Immature natural killer cell (primary cell): ENCODE data around the gene RBMS1. TPM values are rescaled to one million over a fixed set of nuclear protein-coding genes. Genes with fewer than 3 reads are reported as not detected.
A peak's percentile ranks its signal among the peaks of the same experiment; 100 is the strongest.

ENCODE experiments used
- DNase-seq, 3 donors: peaks; one replicate each; pipeline ENCODE4 v3.0.0; 2022; ENCODE audit warnings: mixed read lengths in 1 of 3
- H3K27ac Mint-ChIP-seq, 6 donors: one replicate each; pipeline ENCODE4 v1.8.0; 2020; ENCODE audit warnings: mixed read lengths in 6 of 6, mild to moderate bottlenecking in 5 of 6, inconsistent platforms in 4 of 6, moderate library complexity in 3 of 6
- H3K27me3 Mint-ChIP-seq, 3 donors: one replicate each; pipeline ENCODE4 v1.8.0; 2020 to 2021; ENCODE audit warnings: low read depth in 3 of 3, mild to moderate bottlenecking in 3 of 3, mixed read lengths in 3 of 3, moderate library complexity in 3 of 3, inconsistent platforms in 1 of 3
- H3K36me3 Mint-ChIP-seq, 3 donors: one replicate each; pipeline ENCODE4 v1.8.0; 2020; ENCODE audit warnings: mixed read lengths in 3 of 3, inconsistent platforms in 2 of 3, mild to moderate bottlenecking in 2 of 3
- H3K4me1 Mint-ChIP-seq, 2 donors: one replicate each; pipeline ENCODE4 v1.8.0; 2020; ENCODE audit warnings: inconsistent platforms in 2 of 2, mild to moderate bottlenecking in 2 of 2, mixed read lengths in 2 of 2, moderate library complexity in 1 of 2
- H3K4me3 Mint-ChIP-seq, 5 donors: one replicate each; pipeline ENCODE4 v1.8.0; 2020; ENCODE audit warnings: mild to moderate bottlenecking in 5 of 5, mixed read lengths in 5 of 5, inconsistent platforms in 3 of 5, moderate library complexity in 3 of 5
- H3K9me3 Mint-ChIP-seq, 6 donors: one replicate each; pipeline ENCODE4 v1.8.0; 2020; ENCODE audit warnings: mild to moderate bottlenecking in 6 of 6, mixed read lengths in 6 of 6, inconsistent platforms in 4 of 6, moderate library complexity in 3 of 6
- polyA plus RNA-seq, 3 donors: library from polyadenylated mRNA; unstranded; fragments of 300-500 nt; fragmentation: Illumina TruSeq; gene quantifications; one replicate each; pipeline ENCODE4 v1.2.3, GENCODE V29; 2021

The RBMS1 gene
- polyA plus RNA-seq, 3 donors from 2014 or later, result 80.0 to 172 (median 81.9) TPM

DNA sequence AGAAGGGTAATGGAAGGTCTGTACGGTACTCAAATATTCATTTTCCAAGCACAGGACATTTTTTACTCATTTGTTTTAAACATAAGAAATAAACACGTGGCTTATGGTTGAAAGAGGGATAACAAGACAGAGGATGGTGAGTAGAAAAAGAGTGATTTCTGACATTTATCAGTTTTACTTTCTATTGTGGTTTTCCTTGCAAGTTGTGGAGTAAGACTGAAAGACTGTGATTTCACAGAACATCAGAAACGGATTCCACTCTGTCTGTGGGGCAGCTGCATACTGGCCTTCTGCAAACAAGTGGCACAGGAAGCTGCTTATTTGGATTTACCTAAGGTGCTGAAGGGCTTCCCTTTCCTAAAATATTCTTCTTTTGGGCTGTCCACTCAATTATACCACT lies 171.3 kb downstream of the RBMS1 start:
- no peak overlapping the region for H3K4me3 Mint-ChIP-seq
- no peak for DNase-seq
- H3K36me3 Mint-ChIP-seq, result peaks cover 0 to 5% (median 0%) of the 10 kb centered on the region in 3 donors
- H3K4me1 Mint-ChIP-seq, result peaks cover 83 to 94% of the 10 kb centered on the region in 2 donors
- no peak overlapping the region for H3K27ac Mint-ChIP-seq
- no peaks in the 10 kb centered on the region for H3K9me3 Mint-ChIP-seq
- H3K27me3 Mint-ChIP-seq, result peaks cover 0 to 3% (median 0%) of the 10 kb centered on the region in 3 donors

DNA sequence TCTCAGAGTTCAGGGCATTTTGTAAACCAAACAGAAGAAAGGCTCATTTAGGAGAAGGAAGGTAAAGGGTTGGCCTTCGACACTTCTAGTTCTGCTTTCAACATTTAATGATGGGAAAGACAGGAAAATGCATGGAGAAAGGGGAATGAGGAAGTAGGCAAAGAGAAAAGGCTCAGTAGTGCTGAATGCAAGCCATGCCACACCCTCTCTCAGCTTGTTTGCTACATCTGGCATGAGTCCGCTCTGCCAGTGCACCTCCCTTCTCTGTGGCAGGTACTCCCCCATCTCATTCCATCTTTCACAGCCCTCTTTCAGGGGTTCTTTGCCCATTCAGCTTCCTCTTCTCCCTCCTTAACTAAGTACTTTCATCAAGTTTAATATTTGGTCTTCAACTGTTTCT lies 172.6 kb downstream of the RBMS1 start:
- peak overlapping the region in 1 of 5 donors; percentile 9 for H3K4me3 Mint-ChIP-seq
- H3K4me1 Mint-ChIP-seq, result peaks cover 85 to 94% of the 10 kb centered on the region in 2 donors

DNA sequence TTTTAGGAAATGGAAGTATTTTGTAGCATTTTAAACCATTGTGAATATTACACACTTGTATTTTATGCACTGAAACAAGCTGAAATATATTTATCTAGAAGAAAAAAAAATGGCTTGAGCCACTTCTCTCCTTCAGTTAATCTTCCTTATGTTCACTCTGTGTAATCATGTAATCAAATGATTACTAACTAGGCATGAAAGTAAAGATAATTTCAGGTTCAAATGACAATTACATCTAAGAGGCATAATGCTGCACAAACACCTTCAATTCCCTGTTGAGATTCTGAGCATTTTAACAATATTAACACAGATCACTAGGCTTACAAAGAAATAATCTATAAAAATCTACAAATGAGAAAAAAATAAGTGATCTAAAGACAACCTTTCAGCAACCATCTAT lies 173.9 kb downstream of the RBMS1 start:
- Mint-ChIP-seq H3K36me3 (peaks cover 0 to 5% (median 4%) of the 10 kb centered on the region in 3 donors), H3K4me1 (peaks cover 80 to 94% of the 10 kb centered on the region in 2 donors), H3K9me3 (no peaks in the 10 kb centered on the region), H3K27me3 (no peaks in the 10 kb centered on the region), H3K4me3 (no peak overlapping the region), H3K27ac (no peak overlapping the region)
- DNase-seq, result no peak

More for the DNA sequence above, 172.6 kb downstream of the RBMS1 start:
- no peaks in the 10 kb centered on the region for H3K9me3 Mint-ChIP-seq
- H3K36me3 Mint-ChIP-seq, result peaks cover 0 to 5% (median 3%) of the 10 kb centered on the region in 3 donors
- H3K27ac Mint-ChIP-seq, result peak overlapping the region in 3 of 6 donors; percentile 15 to 63 (median 24)
- no peaks in the 10 kb centered on the region for H3K27me3 Mint-ChIP-seq
- no peak for DNase-seq

DNA sequence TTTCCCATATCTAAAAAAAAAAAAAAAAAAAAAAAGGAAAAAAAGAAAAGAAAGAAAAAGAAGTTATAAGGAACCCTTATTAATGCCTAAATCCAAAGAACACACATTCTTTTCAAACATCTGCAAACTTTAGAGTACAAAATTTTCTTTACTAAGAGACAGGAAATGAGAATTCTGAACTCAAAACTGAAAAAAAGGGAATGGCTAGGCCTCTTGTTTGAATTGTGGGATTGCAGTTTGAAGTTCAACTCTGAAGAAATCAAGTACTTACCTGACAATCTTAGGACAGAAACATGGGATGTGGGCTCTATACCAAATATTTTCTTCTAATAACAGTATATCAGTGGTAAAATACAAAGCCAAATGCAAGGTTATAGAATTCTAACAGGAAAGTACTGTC lies 175.4 kb downstream of the RBMS1 start:
- no peaks in the 10 kb centered on the region for H3K9me3 Mint-ChIP-seq

GRCh38 chr2:160317181-160318099 lies 176.2 kb downstream of the RBMS1 start:
- no peaks in the 10 kb centered on the region for H3K9me3 Mint-ChIP-seq
- peaks cover 0 to 7% (median 5%) of the 10 kb centered on the region in 3 donors for H3K36me3 Mint-ChIP-seq
- H3K27ac Mint-ChIP-seq, result peak overlapping the region in 2 of 6 donors; percentile 31 to 32
- H3K4me3 Mint-ChIP-seq, result no peak overlapping the region
- H3K4me1 Mint-ChIP-seq, result peaks cover 69 to 90% of the 10 kb centered on the region in 2 donors
- H3K27me3 Mint-ChIP-seq, result peaks cover 0 to 2% (median 0%) of the 10 kb centered on the region in 3 donors
- no peak for DNase-seq

More for the DNA sequence above, 175.4 kb downstream of the RBMS1 start:
- Mint-ChIP-seq H3K27ac (no peak overlapping the region), H3K4me3 (no peak overlapping the region), H3K4me1 (peaks cover 76 to 93% of the 10 kb centered on the region in 2 donors), H3K36me3 (peaks cover 0 to 5% (median 4%) of the 10 kb centered on the region in 3 donors), H3K27me3 (no peaks in the 10 kb centered on the region)
- no peak for DNase-seq

GRCh38 chr2:160315337-160315736 lies 178.3 kb downstream of the RBMS1 start:
- DNase-seq, result no peak
- peaks cover 0 to 7% (median 5%) of the 10 kb centered on the region in 3 donors for H3K36me3 Mint-ChIP-seq
- H3K27me3 Mint-ChIP-seq, result peaks cover 0 to 2% (median 0%) of the 10 kb centered on the region in 3 donors
- no peaks in the 10 kb centered on the region for H3K9me3 Mint-ChIP-seq
- peak overlapping the region in 3 of 6 donors; percentile 45 to 69 (median 53) for H3K27ac Mint-ChIP-seq
- no peak overlapping the region for H3K4me3 Mint-ChIP-seq
- peaks cover 48 to 83% of the 10 kb centered on the region in 2 donors for H3K4me1 Mint-ChIP-seq

GRCh38 chr2:160310118-160310828 lies 183.3 kb downstream of the RBMS1 start:
- peaks cover 0 to 6% (median 2%) of the 10 kb centered on the region in 3 donors for H3K27me3 Mint-ChIP-seq
- DNase-seq, result no peak
- H3K9me3 Mint-ChIP-seq, result no peaks in the 10 kb centered on the region
- peaks cover 34 to 87% of the 10 kb centered on the region in 2 donors for H3K4me1 Mint-ChIP-seq
- peak overlapping the region in 3 of 6 donors; percentile 7 to 29 (median 25) for H3K27ac Mint-ChIP-seq
- H3K36me3 Mint-ChIP-seq, result peaks cover 0 to 17% (median 7%) of the 10 kb centered on the region in 3 donors
- no peak overlapping the region for H3K4me3 Mint-ChIP-seq

DNA sequence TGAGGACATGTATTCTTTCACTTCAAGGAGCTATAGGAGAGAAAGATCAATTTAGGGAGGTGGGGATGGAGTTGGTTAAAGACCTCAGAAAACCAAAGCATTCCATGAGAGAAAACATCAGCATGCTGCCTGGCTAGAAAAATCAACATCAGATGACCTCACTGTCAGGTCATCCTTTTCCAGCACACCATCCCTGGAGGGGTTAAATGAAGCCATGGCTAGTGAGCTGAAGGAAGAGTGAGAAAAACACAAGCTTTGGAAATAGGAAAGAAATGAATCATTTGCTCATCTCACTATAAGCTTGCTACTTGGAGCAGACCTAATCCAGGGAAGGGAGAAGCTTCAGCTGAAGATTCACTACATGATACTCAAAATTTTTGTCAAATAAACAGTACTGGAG lies 184.0 kb downstream of the RBMS1 start:
- Mint-ChIP-seq H3K4me3 (no peak overlapping the region), H3K36me3 (peaks cover 0 to 17% (median 7%) of the 10 kb centered on the region in 3 donors), H3K4me1 (peaks cover 29 to 82% of the 10 kb centered on the region in 2 donors), H3K27me3 (peaks cover 0 to 8% (median 3%) of the 10 kb centered on the region in 3 donors), H3K27ac (peak overlapping the region in 5 of 6 donors; percentile 35 to 72 (median 51)), H3K9me3 (no peaks in the 10 kb centered on the region)
- no peak for DNase-seq

DNA sequence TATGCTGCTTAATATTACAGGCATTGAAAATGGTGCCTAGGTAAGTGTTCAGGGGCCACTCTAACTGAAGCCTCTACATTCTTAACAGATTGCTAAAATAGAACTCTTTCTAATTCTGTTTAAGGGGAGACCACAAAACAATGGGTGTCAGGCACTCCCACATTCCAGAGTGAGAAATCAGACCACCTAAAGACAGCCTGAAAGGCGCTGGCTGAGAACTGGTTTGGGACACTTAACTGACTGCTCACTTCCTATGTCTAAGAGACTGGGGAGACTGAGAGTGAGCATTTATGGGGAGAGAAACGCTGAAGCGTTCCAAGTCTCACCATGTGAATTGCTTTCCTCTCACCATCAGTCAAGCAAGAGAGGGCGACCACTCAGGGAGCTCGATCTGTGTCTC lies 184.7 kb downstream of the RBMS1 start:
- DNase-seq, result no peak
- Mint-ChIP-seq H3K27me3 (peaks cover 0 to 8% (median 3%) of the 10 kb centered on the region in 3 donors), H3K4me1 (peaks cover 27 to 79% of the 10 kb centered on the region in 2 donors), H3K27ac (peak overlapping the region in 5 of 6 donors; percentile 35 to 72 (median 55)), H3K9me3 (no peaks in the 10 kb centered on the region), H3K4me3 (no peak overlapping the region), H3K36me3 (peaks cover under 1 to 19% (median 9%) of the 10 kb centered on the region in 3 donors)

DNA sequence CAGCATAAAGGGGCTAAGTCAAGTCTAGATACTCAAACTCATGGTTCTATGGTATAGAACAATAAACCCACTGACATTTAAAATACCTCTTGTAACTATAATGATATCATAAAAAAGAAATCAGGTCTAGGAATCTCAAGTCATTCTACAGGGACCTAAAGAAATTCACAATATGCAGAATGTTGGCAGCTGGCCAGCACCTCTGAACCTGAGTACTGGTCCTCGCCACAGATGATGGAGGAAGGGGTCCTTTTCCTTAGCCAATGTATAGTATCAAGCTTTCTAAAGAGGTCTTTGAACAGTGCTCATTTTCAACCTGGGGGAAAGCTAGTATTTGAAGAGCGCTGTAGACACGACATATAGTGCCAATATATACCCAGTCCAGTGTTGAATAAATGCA lies 185.1 kb downstream of the RBMS1 start:
- DNase-seq, result no peak
- H3K36me3 Mint-ChIP-seq, result peaks cover 4 to 23% (median 11%) of the 10 kb centered on the region in 3 donors
- no peak overlapping the region for H3K4me3 Mint-ChIP-seq
- peak overlapping the region in 5 of 6 donors; percentile 34 to 71 (median 45) for H3K27ac Mint-ChIP-seq
- H3K9me3 Mint-ChIP-seq, result no peaks in the 10 kb centered on the region
- H3K4me1 Mint-ChIP-seq, result peaks cover 29 to 80% of the 10 kb centered on the region in 2 donors
- peaks cover 0 to 8% (median 3%) of the 10 kb centered on the region in 3 donors for H3K27me3 Mint-ChIP-seq

DNA sequence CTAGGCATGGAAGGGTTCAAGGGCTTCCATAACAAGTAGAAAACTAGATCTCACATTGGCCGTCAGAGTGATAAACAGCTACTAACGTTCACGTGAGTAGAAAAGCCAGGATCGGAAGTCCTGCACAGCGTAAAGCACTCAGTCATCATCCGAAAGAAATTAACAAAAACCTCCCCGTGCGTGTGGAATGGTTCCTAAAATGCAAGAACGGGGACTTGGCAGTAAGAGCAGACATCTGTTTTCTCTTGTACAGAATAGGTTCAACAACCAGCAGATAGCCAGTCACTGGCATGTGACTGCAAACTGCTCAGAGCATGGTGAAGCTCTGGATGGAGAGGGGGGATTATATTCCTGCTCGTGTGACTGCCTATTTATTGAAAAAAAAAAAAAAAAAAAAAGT lies 186.6 kb downstream of the RBMS1 start:
- Mint-ChIP-seq H3K27me3 (peaks cover 0 to 6% (median 3%) of the 10 kb centered on the region in 3 donors), H3K4me1 (peaks cover 31 to 80% of the 10 kb centered on the region in 2 donors), H3K36me3 (peaks cover 4 to 28% (median 11%) of the 10 kb centered on the region in 3 donors), H3K4me3 (no peak overlapping the region), H3K9me3 (no peaks in the 10 kb centered on the region), H3K27ac (peak overlapping the region in 2 of 6 donors; percentile 12 to 30)
- DNase-seq, result no peak

- H3K36me3 Mint-ChIP-seq, result peaks cover 4 to 29% (median 11%) of the 10 kb centered on the region in 3 donors
- peak overlapping the region in 4 of 6 donors; percentile 12 to 60 (median 34) for H3K27ac Mint-ChIP-seq
- peaks cover 0 to 6% (median 3%) of the 10 kb centered on the region in 3 donors for H3K27me3 Mint-ChIP-seq
- DNase-seq, result no peak
- H3K4me3 Mint-ChIP-seq, result no peak overlapping the region
- peaks cover 32 to 83% of the 10 kb centered on the region in 2 donors for H3K4me1 Mint-ChIP-seq
- no peaks in the 10 kb centered on the region for H3K9me3 Mint-ChIP-seq
Measured at GRCh38 chr2:160305081-160305750, 188.4 kb downstream of the RBMS1 start.

DNA sequence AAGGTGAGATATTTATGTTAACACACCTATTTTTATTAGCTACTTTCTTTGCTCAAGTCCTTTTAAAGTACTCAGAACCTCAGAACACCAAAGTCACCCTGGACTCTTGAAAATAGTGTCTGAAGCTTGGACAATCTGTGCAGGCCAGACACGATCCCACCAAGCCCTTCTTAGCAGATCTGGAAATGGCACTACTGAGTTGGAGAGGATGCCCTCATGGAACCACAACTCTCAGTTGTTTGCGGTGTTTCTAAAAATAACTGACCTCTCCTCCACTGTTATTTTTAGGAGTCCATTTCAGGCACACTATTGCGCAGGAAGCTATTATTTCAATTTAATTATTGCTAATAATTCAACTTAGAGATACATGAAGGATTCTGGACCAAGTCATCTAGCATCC lies 190.1 kb downstream of the RBMS1 start:
- peaks cover 18 to 38% (median 25%) of the 10 kb centered on the region in 3 donors for H3K36me3 Mint-ChIP-seq
- peaks cover 0 to 4% (median 3%) of the 10 kb centered on the region in 3 donors for H3K27me3 Mint-ChIP-seq
- no peaks in the 10 kb centered on the region for H3K9me3 Mint-ChIP-seq
- H3K27ac Mint-ChIP-seq, result peak overlapping the region in 1 of 6 donors; percentile 57
- H3K4me1 Mint-ChIP-seq, result peaks cover 28 to 85% of the 10 kb centered on the region in 2 donors
- no peak overlapping the region for H3K4me3 Mint-ChIP-seq
- no peak for DNase-seq
